Neural crest cell (in vitro differentiated cells): ENCODE results near the gene SMAD6. TPM values are rescaled to one million over a fixed set of nuclear protein-coding genes. Genes with fewer than 3 reads are reported as not detected.
A peak's percentile ranks its signal among the peaks of the same experiment; 100 is the strongest.
"Not testable (repeated sequence)": the region's sequence is repeated elsewhere in the genome, so short reads cannot be mapped to it uniquely, and the experiment has no call there.

Experiments used
- DNase-seq: peaks from one replicate; pipeline ENCODE4 v3.0.0; 2021; ENCODE audit warnings: low read depth, mixed read lengths, low spot score
- H3K27ac Mint-ChIP-seq: one replicate; pipeline ENCODE4 v1.8.0; 2021; ENCODE audit warnings: mild to moderate bottlenecking, mixed read lengths; ENCODE audit not compliant: unreplicated experiment
- H3K27me3 Mint-ChIP-seq: 2 replicates; pipeline ENCODE4 v1.8.0; 2021; ENCODE audit warnings: low read depth, mild to moderate bottlenecking, mixed read lengths
- H3K36me3 Mint-ChIP-seq: 2 replicates; pipeline ENCODE4 v1.8.0; 2021; ENCODE audit warnings: low read depth, mild to moderate bottlenecking, mixed read lengths
- H3K4me1 Mint-ChIP-seq: 2 replicates; pipeline ENCODE4 v1.8.0; 2021; ENCODE audit warnings: mixed read lengths
- H3K4me3 Mint-ChIP-seq: one replicate; pipeline ENCODE4 v1.8.0; 2021; ENCODE audit warnings: mild to moderate bottlenecking, mixed read lengths
- H3K9me3 Mint-ChIP-seq: 2 replicates; pipeline ENCODE4 v1.8.0; 2021; ENCODE audit warnings: mixed read lengths
- total RNA-seq: library from RNA; stranded (reverse); gene quantifications from 2 replicates; pipeline ENCODE4 v1.2.1, GENCODE V29; 2021
- TF ChIP-seq, protein P1 (sequence below): fragments of 200-600 bp; sonication (generic); conservative IDR thresholded peaks from 2 replicates; pipeline ENCODE4 v1.5.0; 2021; ENCODE audit warnings: antibody characterized with exemption, mild to moderate bottlenecking

Gene SMAD6
- total RNA-seq, 1 donor from 2014 or later, result 4.7 TPM

- Mint-ChIP-seq H3K9me3 (peaks cover 9% of the 10 kb centered on the region), H3K4me1 (peaks cover 8% of the 10 kb centered on the region), H3K27ac (no peak overlapping the region), H3K27me3 (no peaks in the 10 kb centered on the region), H3K4me3 (no peak overlapping the region), H3K36me3 (no peaks in the 10 kb centered on the region)
- DNase-seq, result no peak
- TF ChIP-seq, protein P1, sequence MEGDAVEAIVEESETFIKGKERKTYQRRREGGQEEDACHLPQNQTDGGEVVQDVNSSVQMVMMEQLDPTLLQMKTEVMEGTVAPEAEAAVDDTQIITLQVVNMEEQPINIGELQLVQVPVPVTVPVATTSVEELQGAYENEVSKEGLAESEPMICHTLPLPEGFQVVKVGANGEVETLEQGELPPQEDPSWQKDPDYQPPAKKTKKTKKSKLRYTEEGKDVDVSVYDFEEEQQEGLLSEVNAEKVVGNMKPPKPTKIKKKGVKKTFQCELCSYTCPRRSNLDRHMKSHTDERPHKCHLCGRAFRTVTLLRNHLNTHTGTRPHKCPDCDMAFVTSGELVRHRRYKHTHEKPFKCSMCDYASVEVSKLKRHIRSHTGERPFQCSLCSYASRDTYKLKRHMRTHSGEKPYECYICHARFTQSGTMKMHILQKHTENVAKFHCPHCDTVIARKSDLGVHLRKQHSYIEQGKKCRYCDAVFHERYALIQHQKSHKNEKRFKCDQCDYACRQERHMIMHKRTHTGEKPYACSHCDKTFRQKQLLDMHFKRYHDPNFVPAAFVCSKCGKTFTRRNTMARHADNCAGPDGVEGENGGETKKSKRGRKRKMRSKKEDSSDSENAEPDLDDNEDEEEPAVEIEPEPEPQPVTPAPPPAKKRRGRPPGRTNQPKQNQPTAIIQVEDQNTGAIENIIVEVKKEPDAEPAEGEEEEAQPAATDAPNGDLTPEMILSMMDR, result no peak
Observed at GRCh38 chr15:66681395-66681794, 20.6 kb upstream of the SMAD6 start.

- TF ChIP-seq, protein P1, result no peak
- Mint-ChIP-seq H3K27me3 (no peaks in the 10 kb centered on the region), H3K9me3 (peaks cover 9% of the 10 kb centered on the region), H3K4me3 (no peak overlapping the region), H3K27ac (no peak overlapping the region), H3K36me3 (no peaks in the 10 kb centered on the region), H3K4me1 (peaks cover 8% of the 10 kb centered on the region)
- DNase-seq, result no peak
Observed at GRCh38 chr15:66682246-66682645, 19.8 kb upstream of the SMAD6 start.

DNA sequence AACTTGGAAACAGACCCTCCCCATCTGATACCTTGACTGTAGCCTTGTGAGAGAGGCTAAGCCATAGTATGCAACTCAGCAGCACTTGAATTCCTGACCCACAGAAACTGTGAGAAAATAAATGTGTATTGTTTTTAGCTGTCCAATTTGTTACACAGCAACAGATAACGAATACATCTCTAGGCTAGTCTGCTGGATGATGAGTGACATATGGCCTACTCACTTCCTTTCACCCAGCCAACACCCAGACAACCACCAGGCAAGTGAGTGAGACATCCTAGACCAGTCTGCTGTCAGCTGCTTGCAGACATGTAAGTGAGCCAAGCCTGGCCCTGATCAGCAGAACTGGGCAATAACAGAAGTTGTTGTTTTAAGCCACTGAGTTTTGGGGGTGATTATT lies 19.2 kb upstream of the SMAD6 start:
- H3K27me3 Mint-ChIP-seq, result no peaks in the 10 kb centered on the region
- DNase-seq, result no peak
- H3K4me3 Mint-ChIP-seq, result no peak overlapping the region
- no peak overlapping the region for H3K27ac Mint-ChIP-seq
- H3K9me3 Mint-ChIP-seq, result peaks cover 9% of the 10 kb centered on the region
- peaks cover 8% of the 10 kb centered on the region for H3K4me1 Mint-ChIP-seq
- no peaks in the 10 kb centered on the region for H3K36me3 Mint-ChIP-seq
- TF ChIP-seq, protein P1, result no peak

- peaks cover 9% of the 10 kb centered on the region for H3K9me3 Mint-ChIP-seq
- no peak overlapping the region for H3K27ac Mint-ChIP-seq
- TF ChIP-seq, protein P1, result no peak
- H3K4me3 Mint-ChIP-seq, result no peak overlapping the region
- no peaks in the 10 kb centered on the region for H3K27me3 Mint-ChIP-seq
- peaks cover 7% of the 10 kb centered on the region for H3K4me1 Mint-ChIP-seq
- H3K36me3 Mint-ChIP-seq, result no peaks in the 10 kb centered on the region
- DNase-seq, result no peak
Observed at GRCh38 chr15:66684136-66684681, 17.8 kb upstream of the SMAD6 start.

GRCh38 chr15:66685638-66686150 lies 16.3 kb upstream of the SMAD6 start:
- Mint-ChIP-seq H3K36me3 (no peaks in the 10 kb centered on the region), H3K27ac (no peak overlapping the region), H3K27me3 (no peaks in the 10 kb centered on the region), H3K4me1 (peaks cover 11% of the 10 kb centered on the region), H3K4me3 (no peak overlapping the region), H3K9me3 (peaks cover 9% of the 10 kb centered on the region)
- DNase-seq, result no peak
- TF ChIP-seq, protein P1, result peak; percentile 37

GRCh38 chr15:66690912-66691311 lies 11.1 kb upstream of the SMAD6 start:
- H3K27ac Mint-ChIP-seq, H3K27me3 Mint-ChIP-seq, H3K36me3 Mint-ChIP-seq, H3K4me3 Mint-ChIP-seq, H3K9me3 Mint-ChIP-seq, DNase-seq: not testable (repeated sequence)
- H3K4me1 Mint-ChIP-seq, result peaks cover 11% of the 10 kb centered on the region
